Measurements from ENCODE around the gene HUS1.

The HUS1 gene

DNA sequence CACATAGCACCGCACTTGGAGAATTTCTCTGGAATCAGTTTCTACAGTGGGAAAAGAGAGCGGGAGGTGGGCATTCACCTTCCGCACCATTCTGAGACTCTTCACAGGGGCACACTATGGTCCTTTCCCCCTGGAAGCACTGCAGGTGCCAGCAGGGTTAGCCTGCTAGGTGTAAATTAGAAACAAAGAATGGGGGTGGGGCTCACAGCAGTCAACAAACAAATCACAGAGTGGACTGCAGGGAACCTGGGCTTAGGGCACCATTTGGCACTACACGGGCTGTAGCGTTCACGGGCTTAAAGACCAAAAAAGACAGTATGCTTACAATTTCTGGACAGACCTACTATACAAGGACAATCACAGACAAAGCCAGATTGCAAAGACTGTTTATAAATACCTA is 23.2 kb downstream of the HUS1 start:
- Histone ChIP-seq H3K9me3 (ENCODE audit: control insufficient read depth, insufficient read depth, low read depth, low read length) (no peaks in the 10 kb centered on the region), H3K4me3 (ENCODE audit: low read depth, low read length) (no peak overlapping the region), H3K4me1 (ENCODE audit: control insufficient read depth, insufficient read depth, low read length) (no peaks in the 10 kb centered on the region), H3K36me3 (ENCODE audit: control insufficient read depth in 2 of 2, insufficient read depth in 1 of 2, low read length in 2 of 2) (peaks cover 11 to 37% of the 10 kb centered on the region in 2 experiments), H3K27ac (ENCODE audit: extremely low read depth, low read depth, low read length) (no peak overlapping the region)
- TF ChIP-seq ZNF843 (tag by site-specific recombination; IDR thresholded peaks at IDR 0.05) (no peak), ZFP37 (tag by site-specific recombination; IDR thresholded peaks at IDR 0.05) (no peak), ZNF19 (tag by site-specific recombination; IDR thresholded peaks at IDR 0.05; ENCODE audit: low read depth) (no peak), ZNF350 (tag by site-specific recombination; IDR thresholded peaks at IDR 0.05) (no peak)
- POLR2A ChIA-PET: no interaction called here
- CTCF ChIA-PET: interaction anchor here (0.6 to 1.0 kb wide), 3 partner anchors 8 to 175 kb away, joined by 3 to 4 read pairs (median 3); no protein-coding TSS in a partner anchor

DNA sequence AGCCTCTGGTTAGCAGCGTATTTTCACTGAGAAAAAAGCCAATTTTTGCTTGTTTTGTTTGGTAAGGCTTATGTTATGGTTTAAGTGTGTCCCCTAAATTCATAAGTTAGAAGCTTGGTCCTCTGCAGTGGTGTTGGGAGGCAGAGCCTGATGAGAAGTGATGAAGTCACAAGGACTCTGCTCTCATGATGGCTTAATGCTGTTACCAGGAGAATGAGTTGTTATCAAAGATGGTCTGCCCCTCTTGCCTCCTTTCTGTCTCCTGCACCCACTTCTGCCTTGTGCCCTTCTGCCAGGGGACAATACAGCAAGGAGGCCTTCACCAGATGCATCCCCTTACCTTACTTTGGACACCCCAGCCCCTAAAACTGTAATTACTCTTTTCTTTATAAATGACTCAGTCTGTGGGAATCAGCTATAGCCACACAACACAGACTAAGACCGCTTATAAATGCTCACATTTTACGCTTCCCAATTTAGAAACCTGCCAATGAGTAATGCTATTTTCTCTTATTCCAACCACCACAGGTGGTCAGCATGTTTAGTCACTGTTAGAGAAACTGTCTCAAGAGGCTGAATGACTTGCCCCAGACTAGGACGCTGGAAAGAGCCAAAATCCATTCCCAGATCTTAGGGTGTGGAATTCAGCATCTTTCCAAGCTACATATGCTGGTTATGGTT is 25.0 kb downstream of the HUS1 start:
- Histone ChIP-seq H3K4me1 (ENCODE audit: control insufficient read depth, insufficient read depth, low read length) (no peaks in the 10 kb centered on the region), H3K27ac (ENCODE audit: extremely low read depth, low read depth, low read length) (no peak overlapping the region), H3K36me3 (ENCODE audit: control insufficient read depth in 2 of 2, insufficient read depth in 1 of 2, low read length in 2 of 2) (peaks cover 11 to 31% of the 10 kb centered on the region in 2 experiments), H3K4me3 (ENCODE audit: low read depth, low read length) (no peak overlapping the region), H3K9me3 (ENCODE audit: control insufficient read depth, insufficient read depth, low read depth, low read length) (no peaks in the 10 kb centered on the region)
- CTCF ChIA-PET: interaction anchor here (0.7 to 0.8 kb wide), 2 partner anchors 9 to 200 kb away, joined by 3 to 7 read pairs; no protein-coding TSS in a partner anchor
- TF ChIP-seq, protein P1, sequence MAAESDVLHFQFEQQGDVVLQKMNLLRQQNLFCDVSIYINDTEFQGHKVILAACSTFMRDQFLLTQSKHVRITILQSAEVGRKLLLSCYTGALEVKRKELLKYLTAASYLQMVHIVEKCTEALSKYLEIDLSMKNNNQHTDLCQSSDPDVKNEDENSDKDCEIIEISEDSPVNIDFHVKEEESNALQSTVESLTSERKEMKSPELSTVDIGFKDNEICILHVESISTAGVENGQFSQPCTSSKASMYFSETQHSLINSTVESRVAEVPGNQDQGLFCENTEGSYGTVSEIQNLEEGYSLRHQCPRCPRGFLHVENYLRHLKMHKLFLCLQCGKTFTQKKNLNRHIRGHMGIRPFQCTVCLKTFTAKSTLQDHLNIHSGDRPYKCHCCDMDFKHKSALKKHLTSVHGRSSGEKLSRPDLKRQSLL (tag by site-specific recombination; IDR thresholded peaks at IDR 0.05): no peak
- no peak for TF ChIP-seq YY1 (tag by site-specific recombination; IDR thresholded peaks at IDR 0.05)
- TF ChIP-seq, protein P2, sequence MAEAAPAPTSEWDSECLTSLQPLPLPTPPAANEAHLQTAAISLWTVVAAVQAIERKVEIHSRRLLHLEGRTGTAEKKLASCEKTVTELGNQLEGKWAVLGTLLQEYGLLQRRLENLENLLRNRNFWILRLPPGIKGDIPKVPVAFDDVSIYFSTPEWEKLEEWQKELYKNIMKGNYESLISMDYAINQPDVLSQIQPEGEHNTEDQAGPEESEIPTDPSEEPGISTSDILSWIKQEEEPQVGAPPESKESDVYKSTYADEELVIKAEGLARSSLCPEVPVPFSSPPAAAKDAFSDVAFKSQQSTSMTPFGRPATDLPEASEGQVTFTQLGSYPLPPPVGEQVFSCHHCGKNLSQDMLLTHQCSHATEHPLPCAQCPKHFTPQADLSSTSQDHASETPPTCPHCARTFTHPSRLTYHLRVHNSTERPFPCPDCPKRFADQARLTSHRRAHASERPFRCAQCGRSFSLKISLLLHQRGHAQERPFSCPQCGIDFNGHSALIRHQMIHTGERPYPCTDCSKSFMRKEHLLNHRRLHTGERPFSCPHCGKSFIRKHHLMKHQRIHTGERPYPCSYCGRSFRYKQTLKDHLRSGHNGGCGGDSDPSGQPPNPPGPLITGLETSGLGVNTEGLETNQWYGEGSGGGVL (tag by site-specific recombination; IDR thresholded peaks at IDR 0.05): no peak
- TF ChIP-seq SP2 (tag by site-specific recombination; IDR thresholded peaks at IDR 0.05): no peak
- no peak for TF ChIP-seq ZNF48 (tag by site-specific recombination; IDR thresholded peaks at IDR 0.05)
- TF ChIP-seq ZNF664 (tag by site-specific recombination; IDR thresholded peaks at IDR 0.05): no peak
- no peak for TF ChIP-seq PRDM1 (tag by site-specific recombination; IDR thresholded peaks at IDR 0.05)
- no peak for TF ChIP-seq ZNF146 (tag by site-specific recombination; IDR thresholded peaks at IDR 0.05)
- no peak for TF ChIP-seq ZNF624 (tag by site-specific recombination; IDR thresholded peaks at IDR 0.05)
- no peak for TF ChIP-seq WT1 (tag by site-specific recombination; IDR thresholded peaks at IDR 0.05)
- no peak for TF ChIP-seq PRDM2 (tag by site-specific recombination; IDR thresholded peaks at IDR 0.05; ENCODE audit: borderline replicate concordance)
- no peak for TF ChIP-seq ZNF544 (tag by site-specific recombination; IDR thresholded peaks at IDR 0.05)
- TF ChIP-seq ZNF629 (tag by site-specific recombination; IDR thresholded peaks at IDR 0.05): no peak
- no peak for TF ChIP-seq ZNF596 (tag by site-specific recombination; IDR thresholded peaks at IDR 0.05)
- no peak for TF ChIP-seq AEBP2 (tag by site-specific recombination; IDR thresholded peaks at IDR 0.05; ENCODE audit: borderline replicate concordance)
- POLR2A ChIA-PET: no interaction called here
